ENCODE results near the gene USP15.
A peak's percentile ranks its signal among the peaks of the same experiment; 100 is the strongest.
"Not testable (repeated sequence)": the region's sequence is repeated elsewhere in the genome, so short reads cannot be mapped to it uniquely, and the experiment has no call there.

Gene USP15

GRCh38 chr12:62379026-62379722, 119.0 kb downstream of the USP15 start:
- DNase-seq: no peak

GRCh38 chr12:62379723-62380045, 119.5 kb downstream of the USP15 start:
- no peak for DNase-seq

DNA sequence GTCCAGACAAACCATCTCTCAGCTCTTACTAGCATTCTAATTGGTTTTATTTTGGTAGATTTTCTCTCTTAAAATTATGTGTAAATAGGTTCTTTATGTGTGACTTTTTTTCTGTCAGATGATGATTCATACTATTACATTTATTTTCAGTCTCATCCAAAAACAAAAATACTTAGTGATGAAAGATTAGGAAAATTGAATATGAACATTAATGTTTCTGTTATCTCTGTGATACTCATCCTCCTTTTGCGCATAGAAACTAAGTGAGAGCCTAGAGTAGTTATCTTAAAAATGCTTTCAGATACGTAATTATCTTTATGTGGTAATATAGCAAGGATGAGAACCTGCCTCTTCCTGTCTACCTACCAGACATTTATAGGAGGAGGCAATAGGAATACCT, 122.3 kb downstream of the USP15 start:
- no peak for DNase-seq

DNA sequence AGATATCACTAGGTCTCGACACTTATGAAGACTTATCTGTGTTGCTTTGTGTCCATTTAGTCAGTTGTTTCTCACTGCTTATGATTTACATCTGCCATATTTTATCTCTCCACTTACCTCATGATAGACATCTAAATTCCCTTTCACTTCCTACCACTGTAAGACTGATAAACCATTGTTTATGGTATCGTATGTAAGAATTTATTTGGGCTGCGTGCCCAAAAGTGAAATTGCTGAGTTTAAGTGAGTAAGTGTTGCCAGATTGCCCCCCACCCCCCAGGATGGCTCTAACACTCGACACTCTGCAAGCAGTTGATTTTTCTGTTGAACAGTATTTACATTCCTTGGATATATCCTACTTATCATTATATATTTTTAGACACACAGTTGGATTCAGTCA, 136.5 kb downstream of the USP15 start:
- no peak for DNase-seq

GRCh38 chr12:62400135-62400534, 139.9 kb downstream of the USP15 start:
- no peak for DNase-seq

DNA sequence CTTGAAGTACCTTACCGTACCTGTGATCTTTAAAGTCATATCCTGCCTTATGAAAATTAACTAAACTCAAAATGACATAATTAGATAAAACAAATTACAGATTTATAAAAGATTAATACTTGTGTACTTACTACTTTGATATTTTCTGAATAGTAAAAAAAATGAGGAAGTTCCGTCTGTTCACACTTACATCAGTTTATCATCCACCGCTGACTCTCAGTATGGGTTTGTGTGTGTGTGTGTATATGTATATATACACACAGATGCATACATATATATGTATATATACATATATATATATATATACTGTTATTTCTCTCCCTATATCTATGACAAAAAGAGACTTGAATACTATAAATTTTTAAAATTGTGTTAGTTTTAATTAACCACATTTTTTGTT, 141.4 kb downstream of the USP15 start:
- DNase-seq: no peak

- DNase-seq: no peak
These were observed 142.8 kb downstream of the USP15 start for GRCh38 chr12:62403031-62403430.

GRCh38 chr12:62407587-62407986, 147.4 kb downstream of the USP15 start:
- DNase-seq: no peak

DNA sequence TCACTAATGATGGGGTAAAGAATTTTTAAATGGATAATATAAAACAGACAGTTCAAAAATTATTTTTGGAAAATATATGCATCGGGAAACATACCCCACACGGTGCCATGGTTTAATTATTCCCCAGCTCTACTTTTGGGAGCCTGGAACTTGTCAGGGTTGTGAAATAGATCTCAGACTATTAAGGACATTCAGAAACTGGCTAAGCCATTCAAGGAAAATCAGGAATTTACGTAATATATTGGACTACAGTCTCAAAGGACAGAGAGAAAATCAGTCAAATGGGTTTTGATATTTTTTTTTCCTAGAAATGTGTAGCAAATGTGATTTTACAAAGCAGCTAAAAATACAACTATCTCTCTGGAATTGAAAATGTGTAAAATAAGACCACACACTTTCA, 148.9 kb downstream of the USP15 start:
- no peak for DNase-seq

- DNase-seq: no peak
These were observed 154.0 kb downstream of the USP15 start for GRCh38 chr12:62414180-62414579.

GRCh38 chr12:62426089-62426488, 165.9 kb downstream of the USP15 start:
- DNase-seq: no peak

GRCh38 chr12:62429457-62429856, 169.3 kb downstream of the USP15 start:
- no peak for DNase-seq

GRCh38 chr12:62434494-62435302, 174.5 kb downstream of the USP15 start:
- no peak for DNase-seq

DNA sequence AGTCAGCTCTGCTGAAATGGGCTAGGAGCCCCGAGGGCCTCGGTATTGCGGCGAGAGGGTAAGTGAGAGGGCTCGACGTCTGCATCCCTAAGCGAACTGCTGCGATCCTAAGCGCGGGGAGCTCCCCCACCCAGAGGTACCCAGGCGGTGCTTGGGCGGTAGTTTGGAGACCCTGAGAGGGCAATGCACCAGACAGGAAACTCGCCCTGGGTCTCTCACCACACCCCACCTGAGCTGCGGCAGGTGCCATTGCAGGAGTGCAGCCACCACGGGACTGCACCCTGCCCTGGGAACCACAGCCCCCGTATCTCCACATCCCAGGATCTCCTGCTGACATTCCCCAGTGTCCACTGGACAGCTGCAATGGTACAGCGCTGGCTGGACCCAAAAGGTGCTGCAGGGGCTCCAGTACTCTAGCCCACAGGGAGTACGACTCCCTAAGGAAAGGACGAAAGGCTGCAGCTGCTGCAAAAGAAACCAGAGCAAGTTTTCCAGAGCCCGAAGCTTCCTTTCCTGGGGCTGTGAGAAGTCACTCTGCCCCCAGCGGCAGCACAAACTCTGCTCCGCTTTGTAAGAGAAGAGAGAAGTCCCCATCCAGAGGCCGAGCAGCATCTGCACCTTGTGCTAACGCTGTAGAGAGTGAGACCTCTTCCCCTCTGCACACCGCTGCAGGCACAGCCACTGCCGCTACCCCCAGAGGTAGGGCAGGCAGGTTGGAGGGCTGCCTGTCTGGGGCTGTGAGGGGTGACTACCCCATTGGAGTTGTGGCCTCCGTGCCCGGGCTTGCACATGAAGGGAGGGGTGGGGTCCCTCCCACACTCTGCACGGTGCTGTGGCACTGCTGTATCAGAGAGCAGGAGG, 175.3 kb downstream of the USP15 start:
- DNase-seq: peak; percentile 4 to 12

GRCh38 chr12:62436164-62436503, 175.9 kb downstream of the USP15 start:
- no peak for DNase-seq

DNA sequence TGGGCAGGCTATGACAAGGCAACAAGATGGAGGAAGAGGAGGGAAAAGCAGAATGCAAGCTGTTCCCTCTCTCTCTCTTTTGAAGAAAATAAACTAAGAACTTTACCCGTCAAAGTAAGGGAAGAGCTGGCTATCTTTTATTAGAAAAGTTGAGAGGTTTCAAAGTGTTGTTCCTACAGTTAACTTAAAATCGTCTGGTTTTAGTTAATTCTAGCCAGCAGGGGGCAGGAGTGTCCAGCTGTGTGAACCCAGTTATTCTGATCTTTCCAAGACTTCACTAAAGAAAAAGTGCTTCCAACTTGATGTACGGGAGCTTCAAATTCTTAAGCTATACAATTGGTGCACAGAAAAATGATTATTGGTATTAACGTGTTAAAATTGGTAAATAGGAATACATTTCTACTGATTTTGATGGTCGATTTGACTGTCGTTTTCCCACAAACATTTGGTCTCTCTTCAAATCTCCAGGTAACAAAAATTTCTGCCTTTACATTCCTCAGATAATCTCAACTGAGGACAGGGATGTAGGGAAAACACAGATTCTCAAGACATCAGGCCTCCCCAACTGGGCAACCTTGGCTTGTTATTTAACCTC, 178.0 kb downstream of the USP15 start:
- DNase-seq: peak; percentile 18 to 77

GRCh38 chr12:62446754-62447452, 186.7 kb downstream of the USP15 start:
- no peak for DNase-seq

DNA sequence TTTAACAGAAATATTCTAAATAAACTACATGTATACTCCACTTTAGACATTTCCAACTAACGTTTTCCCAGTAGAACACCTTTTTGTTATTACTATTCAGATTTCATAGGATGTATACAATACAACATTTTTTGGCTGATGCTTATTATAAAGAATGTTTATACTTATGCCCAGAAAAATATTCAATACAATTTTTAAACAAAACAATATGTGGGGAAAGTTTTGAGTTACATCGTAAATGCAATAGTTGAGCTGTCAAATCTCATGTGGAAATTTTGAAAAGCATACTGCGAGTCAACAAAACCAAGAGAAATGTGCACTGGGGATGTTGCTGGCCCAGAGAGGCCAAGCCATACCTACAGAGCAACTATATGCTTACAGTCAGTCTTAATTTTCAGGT, 188.2 kb downstream of the USP15 start:
- no peak for DNase-seq

DNA sequence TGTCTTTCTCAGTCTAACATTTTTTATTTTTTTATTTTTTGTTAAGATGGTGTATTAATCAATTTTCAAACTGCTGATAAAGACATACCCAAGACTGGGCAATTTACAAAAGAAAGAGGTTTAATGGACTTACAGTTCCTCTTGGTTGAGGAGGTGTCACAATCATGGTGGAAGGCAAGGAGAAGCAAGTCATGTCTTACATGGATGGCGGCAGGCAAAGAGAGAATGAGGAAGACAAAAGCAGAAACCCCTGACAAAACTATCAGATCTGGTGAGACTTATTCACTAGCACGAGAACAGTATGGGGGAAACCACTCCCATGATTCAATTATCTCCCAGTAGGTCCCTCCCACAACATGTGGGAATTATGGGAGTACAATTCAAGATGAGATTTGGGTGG, 195.2 kb downstream of the USP15 start:
- DNase-seq: not testable (repeated sequence)

- DNase-seq: no peak
These were observed 198.4 kb downstream of the USP15 start for GRCh38 chr12:62458626-62459025.

DNA sequence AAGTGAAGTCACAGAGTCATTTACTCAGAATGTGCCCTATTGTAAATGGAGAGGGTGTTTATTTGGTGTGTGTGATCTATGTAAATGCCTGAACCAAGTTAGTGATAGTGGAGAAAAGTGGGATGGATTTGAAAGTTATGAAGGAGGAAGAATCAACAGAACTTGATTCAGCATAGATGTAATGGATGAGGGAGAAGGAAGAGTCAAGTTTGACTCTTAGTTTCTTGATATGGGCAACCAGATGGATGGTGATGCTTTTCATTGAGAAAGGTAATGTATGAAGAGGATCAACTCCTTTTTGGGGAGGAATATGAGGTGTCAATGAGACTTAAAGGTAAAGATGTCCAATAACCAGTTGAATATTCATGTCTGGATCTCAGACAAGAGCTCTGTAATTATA, 199.8 kb downstream of the USP15 start:
- no peak for DNase-seq

- not testable (repeated sequence) for DNase-seq
These were observed 201.1 kb downstream of the USP15 start for GRCh38 chr12:62461171-62461837.
